Measurements from ENCODE around the gene MKRN1. TPM values are rescaled to one million over a fixed set of nuclear protein-coding genes. Genes with fewer than 3 reads are reported as not detected.
"Not testable (repeated sequence)": the region's sequence is repeated elsewhere in the genome, so short reads cannot be mapped to it uniquely, and the experiment has no call there.

MKRN1 gene
- total and polyA plus RNA-seq, 2 donors, result 65.0 to 68.4 TPM

DNA sequence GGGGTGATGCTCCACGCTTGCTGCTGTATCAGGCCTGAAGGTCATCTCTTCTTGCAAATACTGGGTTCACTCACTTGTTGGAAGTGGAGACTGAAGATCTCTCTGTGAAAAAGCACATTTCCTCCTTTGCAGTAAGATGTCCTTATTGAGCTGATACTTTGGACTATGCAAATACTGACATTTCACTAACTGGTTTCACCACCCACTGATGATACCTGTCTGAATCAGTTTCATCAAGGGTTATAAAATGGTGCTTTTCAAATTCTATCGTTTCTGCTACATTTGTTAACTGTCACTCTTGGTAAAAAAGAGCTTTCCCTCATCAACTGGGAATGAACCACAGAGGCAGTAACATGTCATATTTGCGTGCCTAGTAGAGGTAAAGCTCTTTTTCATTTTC, 39.9 kb downstream of the MKRN1 start:
- no peak for DNase-seq (ENCODE audit: extremely low spot score)
- H3K27ac ChIP-seq (ENCODE audit: low read depth), result no peak overlapping the region
- 87% methylated on average over 3 of the region's 3 CpGs for WGBS
- H3K4me1 ChIP-seq (ENCODE audit: insufficient read depth), result no peaks in the 10 kb centered on the region
- no peaks in the 10 kb centered on the region for H3K36me3 ChIP-seq (ENCODE audit: insufficient read depth)
- H3K4me3 ChIP-seq (ENCODE audit: low read depth, low read length), result no peak overlapping the region

DNA sequence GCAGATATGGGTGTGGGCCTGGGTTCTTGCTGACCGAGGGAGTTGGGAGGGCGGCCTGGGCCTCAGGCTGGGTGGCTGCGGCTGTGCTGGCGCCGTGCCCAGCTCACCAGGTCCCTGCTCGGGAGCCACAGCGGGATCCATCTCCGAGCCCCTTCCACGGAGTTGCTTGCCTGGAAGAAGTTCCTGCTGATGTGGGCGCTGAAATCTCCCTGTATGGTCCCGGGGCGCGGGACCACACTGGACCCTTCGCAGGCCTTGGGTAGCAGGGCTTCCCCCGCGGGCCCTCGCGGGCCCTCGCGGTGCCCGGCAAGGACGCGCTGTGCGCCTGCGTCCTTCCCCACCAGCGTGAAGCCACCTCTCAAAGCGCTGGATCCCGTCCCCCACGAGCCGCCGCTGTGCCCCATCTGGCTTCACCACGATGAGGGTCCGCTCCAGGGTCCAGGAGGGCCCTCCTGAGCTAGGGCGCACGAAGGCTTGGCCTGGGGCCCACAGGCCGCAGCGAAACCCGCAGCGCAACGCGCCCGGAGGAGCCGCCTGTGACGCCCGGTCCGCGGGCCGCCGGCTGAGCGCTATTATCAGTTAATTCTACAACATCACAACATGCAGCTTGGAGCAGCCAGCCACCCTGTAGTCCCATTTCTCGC, 43.9 kb downstream of the MKRN1 start:
- no peak for DNase-seq (ENCODE audit: extremely low spot score)
- H3K4me3 ChIP-seq (ENCODE audit: low read depth, low read length), result no peak overlapping the region
- 50% methylated on average over 51 of the region's 51 CpGs for WGBS
- H3K36me3 ChIP-seq (ENCODE audit: insufficient read depth), result no peaks in the 10 kb centered on the region
- no peaks in the 10 kb centered on the region for H3K4me1 ChIP-seq (ENCODE audit: insufficient read depth)
- no peak overlapping the region for H3K27ac ChIP-seq (ENCODE audit: low read depth)

DNA sequence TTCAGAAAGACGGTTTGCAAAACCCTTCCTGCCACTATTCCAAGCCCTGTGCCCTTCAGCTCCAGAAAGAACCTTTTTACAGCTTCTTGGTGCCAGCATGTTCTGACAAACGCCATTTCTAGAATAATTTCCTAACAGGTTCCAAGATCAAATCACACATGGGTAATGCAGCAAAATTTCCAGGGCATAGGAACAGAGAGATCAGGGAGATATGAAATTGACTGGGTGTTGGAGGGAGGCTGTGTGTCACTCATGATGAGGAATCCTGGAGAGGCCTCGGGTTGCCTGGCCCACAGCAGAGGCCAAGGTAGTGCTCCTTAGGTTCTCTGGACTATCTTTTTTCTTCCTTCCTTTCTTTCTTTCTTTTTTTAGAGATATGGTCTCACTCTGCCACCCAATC, 45.9 kb downstream of the MKRN1 start:
- WGBS, result 87% methylated on average over 3 of the region's 3 CpGs
- Histone ChIP-seq H3K4me1 (ENCODE audit: insufficient read depth) (no peaks in the 10 kb centered on the region), H3K27ac (ENCODE audit: low read depth) (no peak overlapping the region), H3K36me3 (ENCODE audit: insufficient read depth) (no peaks in the 10 kb centered on the region), H3K4me3 (ENCODE audit: low read depth, low read length) (no peak overlapping the region)
- DNase-seq (ENCODE audit: extremely low spot score), result no peak

DNA sequence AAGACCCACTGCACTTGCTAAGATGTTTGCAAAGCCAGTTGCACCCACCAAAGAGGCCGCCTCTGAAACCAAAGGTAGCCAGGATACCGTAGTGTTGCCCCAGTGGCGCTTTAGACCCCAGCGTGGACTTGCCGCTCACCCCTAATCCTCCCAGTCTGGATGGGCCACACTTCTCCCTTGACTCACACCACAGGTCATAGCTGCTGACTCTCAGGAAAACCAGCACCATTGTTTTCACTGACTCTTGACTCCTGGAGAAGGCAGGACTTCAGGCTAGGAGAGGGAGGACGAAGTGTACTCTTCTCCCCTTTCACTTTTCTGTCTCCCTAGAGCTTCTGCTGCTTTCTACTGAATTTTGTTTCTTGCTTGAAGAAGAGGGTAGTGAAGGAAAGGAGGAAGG, 53.2 kb downstream of the MKRN1 start:
- Histone ChIP-seq H3K4me3 (ENCODE audit: low read depth, low read length) (no peak overlapping the region), H3K36me3 (ENCODE audit: insufficient read depth) (no peaks in the 10 kb centered on the region), H3K4me1 (ENCODE audit: insufficient read depth) (no peaks in the 10 kb centered on the region), H3K27ac (ENCODE audit: low read depth) (no peak overlapping the region)
- 96% methylated on average over 6 of the region's 6 CpGs for WGBS
- DNase-seq (ENCODE audit: extremely low spot score), result no peak

DNA sequence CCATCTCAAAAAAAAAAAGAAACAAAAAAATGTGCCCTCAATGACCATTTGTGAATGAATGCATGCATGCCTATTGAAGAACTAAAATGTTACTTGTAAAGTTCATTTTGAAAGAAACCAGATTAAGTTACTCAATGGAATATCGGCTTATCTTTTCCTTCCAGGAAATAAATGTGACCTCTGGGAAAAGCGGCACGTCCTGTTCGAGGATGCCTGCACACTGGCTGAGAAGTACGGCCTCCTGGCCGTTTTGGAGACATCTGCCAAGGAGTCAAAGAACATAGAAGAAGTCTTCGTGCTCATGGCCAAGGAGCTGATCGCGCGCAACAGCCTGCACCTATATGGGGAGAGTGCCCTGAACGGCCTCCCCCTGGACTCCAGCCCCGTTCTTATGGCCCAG, 53.6 kb downstream of the MKRN1 start:
- 76% methylated on average over 12 of the region's 12 CpGs for WGBS
- no peaks in the 10 kb centered on the region for H3K36me3 ChIP-seq (ENCODE audit: insufficient read depth)
- no peak overlapping the region for H3K27ac ChIP-seq (ENCODE audit: low read depth)
- no peak for DNase-seq (ENCODE audit: extremely low spot score)
- no peaks in the 10 kb centered on the region for H3K4me1 ChIP-seq (ENCODE audit: insufficient read depth)
- no peak overlapping the region for H3K4me3 ChIP-seq (ENCODE audit: low read depth, low read length)

DNA sequence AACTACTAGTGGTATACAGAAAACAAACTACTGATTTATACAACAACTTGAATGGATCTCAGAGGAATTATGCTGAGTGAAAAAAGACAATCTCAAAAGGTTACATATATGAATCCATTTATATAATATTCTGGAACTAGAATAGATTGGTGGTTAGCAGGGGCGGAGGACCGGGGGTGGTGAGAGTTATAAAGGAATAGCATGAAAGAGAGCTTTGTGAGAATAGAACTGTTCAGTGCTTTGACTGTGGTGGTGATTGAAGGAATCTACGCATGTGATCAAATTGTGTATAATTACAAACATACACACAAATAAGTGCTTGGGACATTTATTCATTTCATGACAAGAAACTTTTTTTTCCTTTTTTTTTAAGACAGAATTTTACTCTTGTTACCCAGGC, 55.8 kb downstream of the MKRN1 start:
- no peak for DNase-seq (ENCODE audit: extremely low spot score)
- no peaks in the 10 kb centered on the region for H3K4me1 ChIP-seq (ENCODE audit: insufficient read depth)
- no peak overlapping the region for H3K27ac ChIP-seq (ENCODE audit: low read depth)
- H3K4me3 ChIP-seq (ENCODE audit: low read depth, low read length), result no peak overlapping the region
- WGBS, result 93% methylated on average over 3 of the region's 3 CpGs
- H3K36me3 ChIP-seq (ENCODE audit: insufficient read depth), result no peaks in the 10 kb centered on the region

DNA sequence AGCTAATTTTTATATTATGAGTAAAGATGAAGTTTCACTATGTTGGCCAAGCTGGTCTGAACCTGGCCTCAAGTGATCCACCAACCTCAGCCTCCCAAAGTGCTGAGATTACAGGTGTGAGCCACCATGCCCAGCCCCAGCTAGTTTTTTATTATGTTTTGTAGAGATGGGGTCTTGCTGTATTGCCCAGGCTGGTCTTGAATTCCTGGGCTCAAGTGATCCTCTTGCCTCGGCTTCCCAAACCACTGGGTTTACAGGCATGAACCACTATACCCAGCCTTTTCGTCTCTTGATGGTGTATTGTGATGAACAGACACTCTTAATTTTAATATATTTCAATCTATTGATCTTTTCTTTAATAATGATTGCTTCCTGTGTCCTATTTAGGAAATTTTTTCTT, 57.8 kb downstream of the MKRN1 start:
- WGBS, result 91% methylated on average over 2 of the region's 2 CpGs
- no peak overlapping the region for H3K27ac ChIP-seq (ENCODE audit: low read depth)
- no peak for DNase-seq (ENCODE audit: extremely low spot score)
- no peaks in the 10 kb centered on the region for H3K4me1 ChIP-seq (ENCODE audit: insufficient read depth)
- H3K36me3 ChIP-seq (ENCODE audit: insufficient read depth), result no peaks in the 10 kb centered on the region
- H3K4me3 ChIP-seq (ENCODE audit: low read depth, low read length), result no peak overlapping the region

DNA sequence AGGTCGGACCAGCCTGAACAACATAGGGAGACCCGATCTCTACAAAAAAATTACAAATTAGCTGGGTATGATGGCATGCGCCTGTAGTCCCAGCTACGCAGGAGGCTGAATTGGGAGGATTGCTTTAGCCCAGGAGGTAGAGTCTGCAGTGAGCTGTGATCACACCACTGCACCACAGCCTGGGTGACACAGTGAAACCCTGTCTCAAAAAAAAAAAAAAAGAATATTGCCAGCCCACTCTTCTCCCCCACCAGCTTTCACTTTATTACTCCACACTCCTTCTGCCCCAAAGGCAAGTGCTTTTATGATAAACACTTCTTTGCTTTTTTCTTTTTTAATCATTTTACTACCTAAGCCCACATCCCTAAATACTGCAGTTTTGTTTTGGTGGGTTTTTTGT, 60.7 kb downstream of the MKRN1 start:
- H3K36me3 ChIP-seq (ENCODE audit: insufficient read depth), result no peaks in the 10 kb centered on the region
- H3K4me1 ChIP-seq (ENCODE audit: insufficient read depth), result no peaks in the 10 kb centered on the region
- H3K4me3 ChIP-seq (ENCODE audit: low read depth, low read length), result no peak overlapping the region
- no peak for DNase-seq (ENCODE audit: extremely low spot score)
- no peak overlapping the region for H3K27ac ChIP-seq (ENCODE audit: low read depth)
- 88% methylated on average over 4 of the region's 4 CpGs for WGBS

DNA sequence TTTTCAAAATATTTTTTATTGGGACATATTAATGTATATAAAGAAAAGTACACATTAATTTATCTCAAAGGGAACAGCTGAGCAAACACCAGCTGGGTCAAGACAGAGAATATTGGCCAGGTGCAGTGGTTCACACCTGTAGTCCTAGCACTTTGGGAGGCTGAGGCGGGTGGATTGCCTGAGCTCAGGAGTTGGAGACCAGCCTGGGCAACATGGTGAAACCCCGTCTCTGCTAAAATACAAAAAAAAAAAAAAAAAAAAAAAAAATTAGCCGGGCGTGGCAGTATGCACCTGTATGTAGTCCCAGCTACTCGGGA, 61.2 kb downstream of the MKRN1 start:
- not testable (repeated sequence) for H3K4me3 ChIP-seq (ENCODE audit: low read depth, low read length); H3K4me1 ChIP-seq (ENCODE audit: insufficient read depth); H3K36me3 ChIP-seq (ENCODE audit: insufficient read depth); H3K27ac ChIP-seq (ENCODE audit: low read depth); DNase-seq (ENCODE audit: extremely low spot score)
- 86% methylated on average over 5 of the region's 5 CpGs for WGBS

DNA sequence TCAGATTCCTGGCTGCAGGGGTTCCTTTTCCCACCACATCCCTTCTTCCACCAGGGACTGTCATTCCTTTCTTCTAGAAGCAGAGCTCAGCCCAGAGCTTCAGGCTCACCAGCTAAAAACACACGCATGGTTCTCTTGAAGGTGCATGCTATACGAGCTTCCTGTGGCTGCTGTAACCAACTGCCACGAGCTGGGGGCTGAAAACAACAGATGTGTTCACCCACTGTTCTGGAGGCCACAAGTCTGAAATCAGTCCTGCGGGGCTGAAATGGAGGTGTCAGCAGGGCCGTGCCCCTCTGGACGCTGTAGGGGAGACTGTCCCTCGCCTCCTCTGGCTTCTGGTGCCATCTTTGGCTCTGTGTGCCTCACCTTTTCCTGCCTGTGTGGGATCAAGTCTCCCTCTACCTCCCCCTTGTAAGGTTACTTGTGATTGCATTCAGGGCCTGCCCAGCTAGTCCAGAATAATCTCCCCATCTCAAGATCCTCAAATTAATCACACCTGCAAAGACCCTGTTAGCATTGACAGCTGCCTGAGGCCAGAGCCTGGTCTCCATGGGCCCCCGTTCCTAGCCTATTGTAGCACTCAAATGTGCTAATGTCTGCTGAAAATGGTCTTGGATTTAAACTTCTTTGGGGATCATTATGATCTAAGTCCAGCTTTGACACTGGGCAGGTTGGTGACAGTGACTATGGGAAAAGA, 61.7 kb downstream of the MKRN1 start:
- no peak for DNase-seq (ENCODE audit: extremely low spot score)
- Histone ChIP-seq H3K4me1 (ENCODE audit: insufficient read depth) (no peaks in the 10 kb centered on the region), H3K4me3 (ENCODE audit: low read depth, low read length) (no peak overlapping the region), H3K36me3 (ENCODE audit: insufficient read depth) (no peaks in the 10 kb centered on the region), H3K27ac (ENCODE audit: low read depth) (no peak overlapping the region)
- WGBS, result 67% methylated on average over 8 of the region's 8 CpGs

DNA sequence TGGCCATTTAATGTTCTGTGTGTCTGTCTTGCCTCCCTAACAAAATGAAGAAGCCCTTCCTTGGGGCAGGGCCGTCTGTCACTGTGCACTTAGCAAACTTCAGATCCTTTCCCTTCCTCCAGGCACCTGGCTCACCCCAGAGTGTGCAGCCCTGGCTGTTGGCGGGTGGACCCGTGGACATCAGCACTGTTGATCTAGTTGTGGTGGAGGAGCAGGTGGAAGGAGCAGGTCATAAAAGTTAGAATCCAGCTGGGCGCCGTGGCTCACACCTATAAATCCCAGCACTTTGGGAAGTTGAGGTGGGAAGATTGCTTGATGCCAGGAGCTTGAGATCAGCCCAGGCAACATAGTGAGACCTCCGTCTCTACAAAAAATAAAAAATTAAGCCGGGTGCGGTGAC, 62.7 kb downstream of the MKRN1 start:
- DNase-seq (ENCODE audit: extremely low spot score), result no peak
- H3K4me3 ChIP-seq (ENCODE audit: low read depth, low read length), result no peak overlapping the region
- WGBS, result 77% methylated on average over 8 of the region's 8 CpGs
- no peaks in the 10 kb centered on the region for H3K4me1 ChIP-seq (ENCODE audit: insufficient read depth)
- H3K27ac ChIP-seq (ENCODE audit: low read depth), result no peak overlapping the region
- no peaks in the 10 kb centered on the region for H3K36me3 ChIP-seq (ENCODE audit: insufficient read depth)

DNA sequence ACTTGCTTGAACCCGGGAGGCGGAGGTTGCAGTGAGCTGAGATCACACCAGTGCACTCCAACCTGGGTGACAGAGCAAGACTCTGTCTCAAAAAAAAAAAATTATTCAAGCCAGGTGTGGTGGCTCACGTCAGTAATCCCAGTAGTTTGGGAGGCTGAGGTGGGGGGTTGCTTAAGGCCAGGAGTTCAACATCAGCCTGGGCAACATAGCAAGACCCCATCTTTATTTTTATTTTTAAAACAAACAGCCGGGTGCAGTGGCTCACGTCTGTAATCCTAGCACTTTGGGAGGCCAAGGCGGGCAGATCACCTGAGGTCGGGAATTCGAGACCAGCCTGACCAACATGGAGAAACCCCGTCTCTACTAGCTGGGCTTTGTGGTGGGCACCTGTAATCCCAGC, 63.5 kb downstream of the MKRN1 start:
- 90% methylated on average over 9 of the region's 9 CpGs for WGBS
- DNase-seq (ENCODE audit: extremely low spot score); H3K36me3 ChIP-seq (ENCODE audit: insufficient read depth); H3K4me1 ChIP-seq (ENCODE audit: insufficient read depth); H3K27ac ChIP-seq (ENCODE audit: low read depth); H3K4me3 ChIP-seq (ENCODE audit: low read depth, low read length): not testable (repeated sequence)

DNA sequence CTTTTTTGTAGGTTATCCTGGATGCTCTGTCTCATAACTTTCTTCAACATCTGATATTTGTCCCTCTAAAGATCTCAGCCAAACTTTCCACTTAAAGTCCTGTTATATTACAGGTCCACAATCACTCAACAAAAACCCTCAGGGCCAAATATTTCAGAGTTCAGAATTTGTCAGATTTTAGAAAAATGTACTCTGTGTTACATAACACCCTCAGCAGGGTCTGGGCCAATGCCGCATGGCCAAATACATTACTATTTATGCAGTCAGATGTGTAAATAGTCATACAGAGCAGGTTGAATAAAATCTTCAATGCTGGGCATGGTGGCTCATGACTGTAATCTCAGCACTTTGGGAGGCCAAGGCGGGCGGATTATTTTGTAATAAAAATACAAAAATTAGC, 63.9 kb downstream of the MKRN1 start:
- Histone ChIP-seq H3K4me3 (ENCODE audit: low read depth, low read length) (no peak overlapping the region), H3K36me3 (ENCODE audit: insufficient read depth) (no peaks in the 10 kb centered on the region), H3K27ac (ENCODE audit: low read depth) (no peak overlapping the region), H3K4me1 (ENCODE audit: insufficient read depth) (no peaks in the 10 kb centered on the region)
- DNase-seq (ENCODE audit: extremely low spot score), result no peak
- WGBS, result 89% methylated on average over 3 of the region's 3 CpGs

DNA sequence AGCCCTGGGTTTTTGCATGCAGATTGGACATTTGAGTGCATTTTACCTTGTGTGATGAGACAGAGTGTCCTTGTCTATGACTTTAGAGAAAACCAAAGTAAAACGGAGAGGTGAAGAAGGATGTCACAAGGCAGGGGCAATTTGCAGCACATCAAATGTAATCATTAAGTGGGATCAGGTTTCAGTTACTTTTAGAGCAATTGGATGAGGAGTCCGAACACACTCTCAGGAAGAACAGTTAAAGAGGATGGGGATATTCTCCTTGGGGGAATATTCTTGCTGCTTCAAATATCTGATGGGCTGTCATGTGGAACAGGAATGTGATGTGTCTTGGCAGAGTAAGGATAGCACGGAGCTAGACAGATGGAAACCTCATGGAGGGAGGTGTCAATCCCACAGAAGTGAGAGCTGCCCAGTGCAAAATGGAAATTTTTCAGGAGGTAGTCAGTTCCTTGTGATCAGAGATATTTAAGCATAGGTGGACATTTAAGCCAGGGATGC, 74.7 kb downstream of the MKRN1 start:
- no peak overlapping the region for H3K27ac ChIP-seq (ENCODE audit: low read depth)
- H3K36me3 ChIP-seq (ENCODE audit: insufficient read depth), result no peaks in the 10 kb centered on the region

More for the DNA sequence above, 74.7 kb downstream of the MKRN1 start:
- H3K4me3 ChIP-seq (ENCODE audit: low read depth, low read length), result no peak overlapping the region
- WGBS, result 40% methylated on average over 3 of the region's 3 CpGs
- no peaks in the 10 kb centered on the region for H3K4me1 ChIP-seq (ENCODE audit: insufficient read depth)
- no peak for DNase-seq (ENCODE audit: extremely low spot score)

Data from urinary bladder (tissue), 4 donors.